IMR-90 (cell line): Measurements from ENCODE around the gene CEP128. TPM values are rescaled to one million over a fixed set of nuclear protein-coding genes. Genes with fewer than 3 reads are reported as not detected.

Experiments
- ATAC-seq: fragments of 200-7000 bp; cut with Tn5 transposase; 2 replicates; pipeline ENCODE4 v1.9.1; 2020; ENCODE audit warnings: low read depth, mild to moderate bottlenecking, moderate library complexity
- BruUV-seq: library from RNA; stranded (reverse); fragments of 400-500 nt; replicated peaks from 2 replicates; lab custom pipeline; 2021; lab: Mats Ljungman, UMichigan
- CTCF ChIA-PET: fragments of 300-600 bp; formaldehyde crosslinking; extraction: SDS; loops from one replicate; lab custom pipeline; 2021; ENCODE audit warnings: antibody characterized with exemption; lab: Yijun Ruan, JAX
- POLR2A ChIA-PET: fragments of 300-600 bp; sonication (Branson Sonifier 250); formaldehyde crosslinking; loops from one replicate; lab custom pipeline; 2022; ENCODE audit warnings: antibody characterized with exemption; ENCODE audit not compliant: unreplicated experiment; lab: Charles Lee
- DNase-seq: peaks from one replicate; pipeline ENCODE4 v3.0.0; 2013
- H2AFZ ChIP-seq: replicated peaks from 2 replicates; pipeline ENCODE3; 2013; ENCODE audit warnings: low read length, mild to moderate bottlenecking; ENCODE audit not compliant: poor library complexity
- H2AK5ac ChIP-seq: 2 replicates; pipeline ENCODE4 v1.6.1; 2013; ENCODE audit warnings: low read depth, low read length, inconsistent platforms
- H2AK9ac ChIP-seq: replicated peaks from 2 replicates; pipeline ENCODE3; 2013; ENCODE audit warnings: mild to moderate bottlenecking, low read depth, low read length, moderate library complexity; ENCODE audit not compliant: poor library complexity
- H2BK120ac ChIP-seq: 2 replicates; pipeline ENCODE4 v1.6.1; 2013; ENCODE audit warnings: low read depth, low read length, inconsistent platforms
- H2BK15ac ChIP-seq: 3 replicates; pipeline ENCODE4 v1.6.1; 2013; ENCODE audit warnings: low read depth, low read length, inconsistent platforms
- H2BK20ac ChIP-seq: 2 replicates; pipeline ENCODE4 v1.6.1; 2013; ENCODE audit warnings: low read depth, mild to moderate bottlenecking, inconsistent platforms, low read length, moderate library complexity
- H2BK5ac ChIP-seq: 2 replicates; pipeline ENCODE4 v1.6.1; 2013; ENCODE audit warnings: mild to moderate bottlenecking, low read depth, low read length, inconsistent platforms; ENCODE audit not compliant: poor library complexity, severe bottlenecking
- H3K14ac ChIP-seq: replicated peaks from 2 replicates; pipeline ENCODE4 v1.6.1; 2013; ENCODE audit warnings: low read depth, low read length, inconsistent platforms
- H3K18ac ChIP-seq: 2 replicates; pipeline ENCODE4 v1.6.1; 2013; ENCODE audit warnings: low read depth, low read length, control low read depth
- H3K23ac ChIP-seq: 2 replicates; pipeline ENCODE4 v1.6.1; 2013; ENCODE audit warnings: low read depth, low read length, inconsistent platforms
- H3K27ac ChIP-seq: 2 replicates; pipeline ENCODE4 v1.5.1; 2013; ENCODE audit warnings: mild to moderate bottlenecking, control low read depth, low read length; ENCODE audit not compliant: insufficient read depth
- H3K27me3 ChIP-seq: 2 replicates; pipeline ENCODE4 v1.6.1; 2013; ENCODE audit warnings: low read length; ENCODE audit not compliant: control insufficient read depth, insufficient read depth
- H3K36me3 ChIP-seq: 2 replicates; pipeline ENCODE4 v1.6.1; 2013; ENCODE audit warnings: low read length, mixed read lengths; ENCODE audit not compliant: control insufficient read depth, insufficient read depth
- H3K4ac ChIP-seq: 2 replicates; pipeline ENCODE4 v1.6.1; 2013; ENCODE audit warnings: low read depth, low read length, inconsistent platforms
- H3K4me1 ChIP-seq: 2 replicates; pipeline ENCODE4 v1.6.1; 2013; ENCODE audit warnings: low read length, mixed read lengths; ENCODE audit not compliant: control insufficient read depth, insufficient read depth
- H3K4me2 ChIP-seq: 2 replicates; pipeline ENCODE4 v1.6.1; 2013; ENCODE audit warnings: low read depth, mild to moderate bottlenecking, control low read depth, low read length, moderate library complexity
- H3K4me3 ChIP-seq: 2 replicates; pipeline ENCODE4 v1.5.1; 2013; ENCODE audit warnings: low read depth, mild to moderate bottlenecking, control low read depth, low read length, moderate library complexity; ENCODE audit not compliant: insufficient read depth
- H3K56ac ChIP-seq: 2 replicates; pipeline ENCODE4 v1.6.1; 2013; ENCODE audit warnings: low read length, inconsistent platforms; ENCODE audit not compliant: insufficient read depth; ENCODE audit errors: extremely low read depth
- H3K79me1 ChIP-seq, 2 experiments: 2 replicates each; pipeline ENCODE4 v1.6.1; 2013; ENCODE audit warnings: low read length in 2 of 2, inconsistent platforms in 1 of 2, low read depth in 1 of 2
- H3K9ac ChIP-seq: 2 replicates; pipeline ENCODE4 v1.6.1; 2013; ENCODE audit warnings: low read depth, low read length, control low read depth
- H3K9me1 ChIP-seq: 2 replicates; pipeline ENCODE4 v1.6.1; 2013; ENCODE audit warnings: low read length, inconsistent platforms; ENCODE audit not compliant: insufficient read depth
- H3K9me3 ChIP-seq: 2 replicates; pipeline ENCODE4 v1.6.1; 2013; ENCODE audit warnings: low read length; ENCODE audit not compliant: control insufficient read depth, insufficient read depth
- H4K20me1 ChIP-seq: 2 replicates; pipeline ENCODE4 v1.6.1; 2013; ENCODE audit warnings: low read length, inconsistent platforms; ENCODE audit not compliant: insufficient read depth
- H4K5ac ChIP-seq: 2 replicates; pipeline ENCODE4 v1.6.1; 2013; ENCODE audit warnings: mild to moderate bottlenecking, low read depth, low read length, control low read depth
- H4K8ac ChIP-seq, 2 experiments: 2 replicates each; pipeline ENCODE4 v1.6.1; 2013; ENCODE audit warnings: low read depth in 2 of 2, low read length in 2 of 2, control low read depth in 1 of 2, inconsistent platforms in 1 of 2
- H4K91ac ChIP-seq: 2 replicates; pipeline ENCODE4 v1.6.1; 2013; ENCODE audit warnings: low read depth, low read length, inconsistent platforms; ENCODE audit not compliant: insufficient read depth
- CEBPB ChIP-seq: IDR thresholded peaks from 2 replicates; pipeline ENCODE4 v1.6.1; 2012; ENCODE audit warnings: low read depth, low read length, improper control_type of control experiment
- CHD1 ChIP-seq: IDR thresholded peaks from 2 replicates; pipeline ENCODE4 v1.6.1; 2012; ENCODE audit warnings: low read depth, low read length, improper control_type of control experiment
- FOS ChIP-seq: fragments of 150-350 bp; IDR thresholded peaks from 2 replicates; pipeline ENCODE4 v1.6.1; 2016; ENCODE audit warnings: low read depth, low read length
- MXI1 ChIP-seq: IDR thresholded peaks from 2 replicates; pipeline ENCODE4 v1.6.1; 2012; ENCODE audit warnings: low read depth, mild to moderate bottlenecking, low read length, moderate library complexity, borderline replicate concordance
- RFX5 ChIP-seq: IDR thresholded peaks from 2 replicates; pipeline ENCODE4 v1.8.0; 2012; ENCODE audit warnings: low read depth, mild to moderate bottlenecking, low read length, moderate library complexity
- WGBS, 2 experiments: methylation state at CpG; one replicate each; pipeline versions ENCODE4 v1.1.5 to v1.1.7; 2013; ENCODE audit warnings: missing lambda C conversion rate in 2 of 2; ENCODE audit not compliant: insufficient read length in 1 of 2; ENCODE audit errors: extremely low coverage in 2 of 2; 5-methylcytosine and 5-hydroxymethylcytosine counted together
- dilution Hi-C: fragments of 300-500 bp; cut with HindIII; formaldehyde crosslinking; loops from one replicate; pipeline ENCODE4 v1.14.3; 2018; ENCODE audit warnings: low sequenced_read_pairs; ENCODE audit not compliant: unreplicated experiment
- in situ Hi-C: fragments of 300-500 bp; cut with MboI; formaldehyde crosslinking; loops from 3 replicates; pipeline ENCODE4 v1.14.3; 2019; ENCODE audit warnings: low sequenced_read_pairs, inconsistent platforms, mixed read lengths
- intact Hi-C: fragments of 100-400 bp; cut with micrococcal nuclease; formaldehyde crosslinking; loops from 2 replicates; pipeline ENCODE4 v1.10.0; 2022
- polyA plus RNA-seq, 3 experiments: library from polyadenylated mRNA; depleted of rRNA; stranded (reverse); fragments of >200 nt; gene quantifications; 2 replicates each; pipeline ENCODE4 v1.2.3, GENCODE V29; 2012; ENCODE audit warnings: low replicate concordance in 1 of 3
- total RNA-seq: library from RNA; depleted of rRNA; stranded (reverse); fragments of >200 nt; gene quantifications from 2 replicates; pipeline ENCODE4 v1.2.3, GENCODE V29; 2012
- TF ChIP-seq, protein P1 (sequence below): fragments of 150-350 bp; IDR thresholded peaks from 2 replicates; pipeline ENCODE4 v1.6.1; 2016; ENCODE audit warnings: low read depth, mild to moderate bottlenecking, low read length, moderate library complexity, borderline replicate concordance
- TF ChIP-seq, protein P2 (sequence below): conservative IDR thresholded peaks from 2 replicates; pipeline ENCODE4 v1.5.1; 2012; ENCODE audit warnings: mild to moderate bottlenecking, low read depth, low read length, improper control_type of control experiment

CEP128 gene
- total and polyA plus RNA-seq, 2 of the 4 experiments (the other 2 are of a cell fraction): 1.9 to 5.7 TPM

DNA sequence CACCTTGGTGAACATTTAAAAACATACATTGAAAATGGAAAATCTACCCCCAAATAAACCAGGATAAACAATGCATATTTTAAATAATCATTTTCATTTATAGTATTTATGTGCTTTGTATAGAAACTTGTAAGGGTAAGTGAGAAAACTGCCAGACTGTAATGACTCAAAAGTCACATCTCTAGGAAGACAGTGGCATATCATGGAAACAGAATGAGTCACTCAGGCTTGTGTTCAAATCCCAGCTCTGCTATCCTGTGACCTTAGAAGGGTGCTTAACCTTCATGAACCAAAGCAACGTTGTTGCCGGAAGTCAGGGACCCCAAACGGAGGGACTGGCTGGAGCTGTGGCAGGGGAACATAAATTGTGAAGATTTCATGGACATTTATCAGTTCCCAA is 142.7 kb downstream of the CEP128 start:
- Histone ChIP-seq H3K79me1 (no peaks in the 10 kb centered on the region), H3K23ac (no peak overlapping the region), H3K4me3 (no peak overlapping the region), H2AK9ac (no peak overlapping the region), H3K27ac (no peak overlapping the region), H3K4me2 (no peak overlapping the region), H3K18ac (no peak overlapping the region), H3K4me1 (no peaks in the 10 kb centered on the region), H4K8ac (no peak overlapping the region), H3K4ac (no peak overlapping the region), H3K9ac (no peak overlapping the region), H4K5ac (no peak overlapping the region), H3K9me3 (peaks cover 4% of the 10 kb centered on the region; the same call in 1 of the 2 replicates), H4K20me1 (no peaks in the 10 kb centered on the region), H3K9me1 (no peaks in the 10 kb centered on the region), H2BK15ac (no peak overlapping the region), H2AFZ (no peak overlapping the region), H4K91ac (no peak overlapping the region), H2AK5ac (no peak overlapping the region), H3K14ac (no peak overlapping the region), H2BK120ac (no peak overlapping the region), H3K36me3 (no peaks in the 10 kb centered on the region), H2BK20ac (no peak overlapping the region), H2BK5ac (no peak overlapping the region), H3K56ac (no peak overlapping the region), H3K27me3 (no peaks in the 10 kb centered on the region)
- WGBS, 2 experiments: no CpG with 5 or more reads among the region's 3 CpGs
- in situ Hi-C loops (no loop called here), intact Hi-C loops (no loop called here), dilution Hi-C loops (no loop called here)
- ATAC-seq (no peak), DNase-seq (no peak)
- BruUV-seq: no TSS peak
- ChIA-PET POLR2A (no interaction called here), CTCF (no interaction called here)
- TF ChIP-seq CHD1 (no peak), FOS (no peak), CEBPB (no peak), MXI1 (no peak), RFX5 (no peak)
- TF ChIP-seq, protein P1, sequence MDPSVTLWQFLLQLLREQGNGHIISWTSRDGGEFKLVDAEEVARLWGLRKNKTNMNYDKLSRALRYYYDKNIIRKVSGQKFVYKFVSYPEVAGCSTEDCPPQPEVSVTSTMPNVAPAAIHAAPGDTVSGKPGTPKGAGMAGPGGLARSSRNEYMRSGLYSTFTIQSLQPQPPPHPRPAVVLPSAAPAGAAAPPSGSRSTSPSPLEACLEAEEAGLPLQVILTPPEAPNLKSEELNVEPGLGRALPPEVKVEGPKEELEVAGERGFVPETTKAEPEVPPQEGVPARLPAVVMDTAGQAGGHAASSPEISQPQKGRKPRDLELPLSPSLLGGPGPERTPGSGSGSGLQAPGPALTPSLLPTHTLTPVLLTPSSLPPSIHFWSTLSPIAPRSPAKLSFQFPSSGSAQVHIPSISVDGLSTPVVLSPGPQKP: no peak
- TF ChIP-seq, protein P2, sequence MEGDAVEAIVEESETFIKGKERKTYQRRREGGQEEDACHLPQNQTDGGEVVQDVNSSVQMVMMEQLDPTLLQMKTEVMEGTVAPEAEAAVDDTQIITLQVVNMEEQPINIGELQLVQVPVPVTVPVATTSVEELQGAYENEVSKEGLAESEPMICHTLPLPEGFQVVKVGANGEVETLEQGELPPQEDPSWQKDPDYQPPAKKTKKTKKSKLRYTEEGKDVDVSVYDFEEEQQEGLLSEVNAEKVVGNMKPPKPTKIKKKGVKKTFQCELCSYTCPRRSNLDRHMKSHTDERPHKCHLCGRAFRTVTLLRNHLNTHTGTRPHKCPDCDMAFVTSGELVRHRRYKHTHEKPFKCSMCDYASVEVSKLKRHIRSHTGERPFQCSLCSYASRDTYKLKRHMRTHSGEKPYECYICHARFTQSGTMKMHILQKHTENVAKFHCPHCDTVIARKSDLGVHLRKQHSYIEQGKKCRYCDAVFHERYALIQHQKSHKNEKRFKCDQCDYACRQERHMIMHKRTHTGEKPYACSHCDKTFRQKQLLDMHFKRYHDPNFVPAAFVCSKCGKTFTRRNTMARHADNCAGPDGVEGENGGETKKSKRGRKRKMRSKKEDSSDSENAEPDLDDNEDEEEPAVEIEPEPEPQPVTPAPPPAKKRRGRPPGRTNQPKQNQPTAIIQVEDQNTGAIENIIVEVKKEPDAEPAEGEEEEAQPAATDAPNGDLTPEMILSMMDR: no peak
